Endodermal cell (in vitro differentiated cells): ENCODE results near the gene A3GALT2. TPM values are rescaled to one million over a fixed set of nuclear protein-coding genes. Genes with fewer than 3 reads are reported as not detected.

Experiments used
- DNase-seq: peaks from one replicate; pipeline ENCODE4 v3.0.0-alpha.2; 2017
- H3K27ac ChIP-seq: 2 replicates; pipeline ENCODE4 v1.5.1; 2013; ENCODE audit warnings: mild to moderate bottlenecking, low read depth, low read length, moderate library complexity
- H3K27me3 ChIP-seq: 2 replicates; pipeline ENCODE4 v1.6.1; 2013; ENCODE audit warnings: mild to moderate bottlenecking, low read length, moderate library complexity; ENCODE audit not compliant: insufficient read depth, control insufficient read depth, poor library complexity, severe bottlenecking
- H3K36me3 ChIP-seq: 2 replicates; pipeline ENCODE4 v1.7.0; 2013; ENCODE audit warnings: mild to moderate bottlenecking, low read length, moderate library complexity; ENCODE audit not compliant: control insufficient read depth, insufficient read depth
- H3K4me1 ChIP-seq: one replicate; pipeline ENCODE4 v1.7.0; 2013; ENCODE audit warnings: low read length; ENCODE audit not compliant: control insufficient read depth, insufficient read depth
- H3K4me3 ChIP-seq: 2 replicates; pipeline ENCODE4 v1.5.1; 2013; ENCODE audit warnings: mild to moderate bottlenecking, low read length, moderate library complexity
- H3K9ac ChIP-seq: 2 replicates; pipeline ENCODE4 v1.6.1; 2013; ENCODE audit warnings: mild to moderate bottlenecking, low read length, moderate library complexity; ENCODE audit not compliant: poor library complexity, severe bottlenecking; ENCODE audit errors: extremely low read depth
- H3K9me3 ChIP-seq: 2 replicates; pipeline ENCODE4 v1.6.1; 2013; ENCODE audit warnings: mild to moderate bottlenecking, low read length, moderate library complexity; ENCODE audit not compliant: control insufficient read depth
- H3K27ac Mint-ChIP-seq: 2 replicates; pipeline ENCODE4 v1.8.0; 2020; ENCODE audit warnings: mixed read lengths
- H3K27me3 Mint-ChIP-seq: 2 replicates; pipeline ENCODE4 v1.8.0; 2021; ENCODE audit warnings: mild to moderate bottlenecking, mixed read lengths; ENCODE audit not compliant: insufficient read depth
- H3K36me3 Mint-ChIP-seq: 2 replicates; pipeline ENCODE4 v1.8.0; 2020; ENCODE audit warnings: low read depth, mixed read lengths
- H3K4me1 Mint-ChIP-seq: 2 replicates; pipeline ENCODE4 v1.8.0; 2020; ENCODE audit warnings: mixed read lengths
- H3K4me3 Mint-ChIP-seq: 2 replicates; pipeline ENCODE4 v1.8.0; 2020; ENCODE audit warnings: mild to moderate bottlenecking, moderate library complexity, mixed read lengths
- H3K9me3 Mint-ChIP-seq: 2 replicates; pipeline ENCODE4 v1.8.0; 2020; ENCODE audit warnings: mild to moderate bottlenecking, mixed read lengths
- WGBS, 2 experiments: methylation state at CpG; one replicate each; pipeline versions ENCODE4 v1.1.5 to v1.1.7; 2013; ENCODE audit warnings: missing lambda C conversion rate in 2 of 2, mixed read lengths in 1 of 2; ENCODE audit not compliant: insufficient coverage in 1 of 2, insufficient read length in 1 of 2; 5-methylcytosine and 5-hydroxymethylcytosine counted together
- total RNA-seq, 2 donors: library from RNA; stranded (reverse); fragmentation: NEBNext Ultra II Directional in 1 of 2; extraction: Animal tissue kit (Norgen Biotek cat#: 25700) in 1 of 2; gene quantifications; 2 replicates in 1 of 2; 3 replicates in 1 of 2; pipeline ENCODE4 v1.2.1, GENCODE V29; 2021
- TF ChIP-seq, protein P1 (sequence below): fragments of 200-600 bp; sonication (generic); conservative IDR thresholded peaks from 2 replicates; pipeline ENCODE4 v1.5.0; 2021; ENCODE audit warnings: antibody characterized with exemption, mild to moderate bottlenecking

A3GALT2 gene
- total RNA-seq, 2 donors from 2014 or later = not detected

DNA sequence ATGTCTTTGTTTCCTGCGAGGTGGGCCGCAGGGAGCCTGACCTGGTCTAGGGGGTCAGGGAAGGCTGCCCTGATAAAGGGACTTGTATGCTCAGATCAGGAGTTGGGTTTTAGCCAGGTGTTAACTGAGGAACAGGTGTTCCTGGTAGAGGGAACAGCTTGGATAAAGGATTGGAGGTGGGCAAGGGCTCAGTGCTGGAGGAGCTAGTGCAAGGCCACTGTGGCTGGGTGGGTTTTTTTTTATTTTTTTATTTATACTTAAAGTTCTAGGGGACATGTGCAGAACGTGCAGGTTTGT lies 31.1 kb downstream of the A3GALT2 start:
- no peak overlapping the region for H3K9ac ChIP-seq
- WGBS, 2 experiments = 92 to 94% methylated on average over 2 to 3 of the region's 3 CpGs

DNA sequence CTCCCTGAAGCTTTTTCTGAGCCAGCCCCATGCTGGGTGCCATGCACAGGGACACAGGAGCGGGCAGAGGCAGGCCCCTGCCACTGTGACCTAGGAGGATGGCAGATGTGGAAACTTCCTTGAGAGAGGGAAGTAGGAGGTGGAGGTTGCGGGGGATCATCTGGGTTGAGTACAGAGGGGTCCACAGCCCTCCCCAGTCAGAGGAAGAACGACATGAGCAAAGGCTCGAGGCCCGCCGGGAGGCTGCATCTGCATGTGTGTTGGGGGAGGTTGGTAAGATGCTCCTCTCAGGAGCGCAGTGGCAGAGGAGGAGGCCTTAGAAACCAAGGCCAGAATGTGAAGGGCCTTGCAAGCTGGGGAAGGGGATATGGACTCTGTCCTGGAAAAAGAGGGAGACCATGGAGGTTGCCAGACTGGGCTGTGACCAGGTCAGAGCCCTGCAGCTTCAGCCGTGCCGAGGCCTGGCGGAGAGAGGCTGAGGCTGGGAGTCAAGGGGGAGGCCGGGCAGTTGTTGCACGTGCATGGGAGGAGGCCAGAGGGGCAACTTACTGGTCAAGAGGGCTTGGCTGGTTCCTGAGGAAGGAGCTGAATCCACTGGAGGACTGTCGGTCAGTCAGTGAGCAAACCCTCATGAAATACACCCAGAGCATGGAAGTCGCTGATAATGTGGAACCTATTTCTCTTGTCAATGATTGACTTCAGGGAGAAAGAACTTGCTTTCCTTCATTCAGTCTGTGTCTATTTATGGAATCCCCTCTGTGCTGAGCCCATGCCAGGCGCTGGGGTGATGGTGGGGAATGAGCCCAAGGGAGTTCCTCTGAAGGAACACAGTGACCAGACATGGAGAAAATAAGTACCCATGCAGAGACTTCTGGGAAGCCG lies 31.7 kb downstream of the A3GALT2 start:
- Mint-ChIP-seq H3K9me3 (peaks cover 7% of the 10 kb centered on the region), H3K36me3 (peaks cover 44% of the 10 kb centered on the region), H3K27ac (no peak overlapping the region), H3K27me3 (no peaks in the 10 kb centered on the region), H3K4me1 (peaks cover 9% of the 10 kb centered on the region), H3K4me3 (no peak overlapping the region)
- H3K9ac ChIP-seq = no peak overlapping the region
- H3K9me3 ChIP-seq = no peaks in the 10 kb centered on the region
- H3K27me3 ChIP-seq = no peaks in the 10 kb centered on the region
- peaks cover 45% of the 10 kb centered on the region for H3K36me3 ChIP-seq
- no peak overlapping the region for H3K4me3 ChIP-seq
- H3K27ac ChIP-seq = no peak overlapping the region
- WGBS, 2 experiments = 93 to 100% methylated on average over 5 to 16 of the region's 16 CpGs
- DNase-seq = no peak
- TF ChIP-seq, protein P1, sequence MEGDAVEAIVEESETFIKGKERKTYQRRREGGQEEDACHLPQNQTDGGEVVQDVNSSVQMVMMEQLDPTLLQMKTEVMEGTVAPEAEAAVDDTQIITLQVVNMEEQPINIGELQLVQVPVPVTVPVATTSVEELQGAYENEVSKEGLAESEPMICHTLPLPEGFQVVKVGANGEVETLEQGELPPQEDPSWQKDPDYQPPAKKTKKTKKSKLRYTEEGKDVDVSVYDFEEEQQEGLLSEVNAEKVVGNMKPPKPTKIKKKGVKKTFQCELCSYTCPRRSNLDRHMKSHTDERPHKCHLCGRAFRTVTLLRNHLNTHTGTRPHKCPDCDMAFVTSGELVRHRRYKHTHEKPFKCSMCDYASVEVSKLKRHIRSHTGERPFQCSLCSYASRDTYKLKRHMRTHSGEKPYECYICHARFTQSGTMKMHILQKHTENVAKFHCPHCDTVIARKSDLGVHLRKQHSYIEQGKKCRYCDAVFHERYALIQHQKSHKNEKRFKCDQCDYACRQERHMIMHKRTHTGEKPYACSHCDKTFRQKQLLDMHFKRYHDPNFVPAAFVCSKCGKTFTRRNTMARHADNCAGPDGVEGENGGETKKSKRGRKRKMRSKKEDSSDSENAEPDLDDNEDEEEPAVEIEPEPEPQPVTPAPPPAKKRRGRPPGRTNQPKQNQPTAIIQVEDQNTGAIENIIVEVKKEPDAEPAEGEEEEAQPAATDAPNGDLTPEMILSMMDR = no peak
- H3K4me1 ChIP-seq = no peaks in the 10 kb centered on the region

More for the DNA sequence above, 31.1 kb downstream of the A3GALT2 start:
- no peaks in the 10 kb centered on the region for H3K27me3 Mint-ChIP-seq
- Histone ChIP-seq H3K4me3 (no peak overlapping the region), H3K36me3 (peaks cover 42% of the 10 kb centered on the region), H3K27me3 (no peaks in the 10 kb centered on the region), H3K4me1 (no peaks in the 10 kb centered on the region), H3K9me3 (no peaks in the 10 kb centered on the region), H3K27ac (no peak overlapping the region)
- no peak overlapping the region for H3K27ac Mint-ChIP-seq
- H3K4me1 Mint-ChIP-seq = peaks cover 9% of the 10 kb centered on the region
- H3K9me3 Mint-ChIP-seq = peaks cover 7% of the 10 kb centered on the region
- no peak for DNase-seq
- H3K4me3 Mint-ChIP-seq = no peak overlapping the region
- peaks cover 41% of the 10 kb centered on the region for H3K36me3 Mint-ChIP-seq
- TF ChIP-seq, protein P1 = no peak

DNA sequence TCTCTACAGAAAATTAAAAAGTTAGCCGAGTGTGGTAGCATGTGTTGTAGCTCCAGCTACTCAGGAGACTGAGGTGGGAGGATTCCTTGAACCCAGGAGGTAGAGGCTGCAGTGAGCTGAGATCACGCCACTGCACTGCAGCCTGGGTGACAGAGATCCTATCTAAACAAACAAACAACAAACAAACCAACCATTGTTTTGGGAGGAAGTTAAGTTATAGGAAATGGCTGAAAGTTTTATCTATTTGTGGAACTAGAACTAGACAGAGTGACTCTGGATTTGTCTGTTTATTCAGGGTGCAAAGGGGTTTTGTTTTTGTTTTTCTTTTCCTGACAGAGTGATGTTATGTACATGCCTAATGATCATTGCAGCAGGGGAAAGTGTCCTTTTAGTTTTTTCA lies 33.6 kb downstream of the A3GALT2 start:
- TF ChIP-seq, protein P1 = no peak
- H3K9me3 Mint-ChIP-seq = peaks cover 7% of the 10 kb centered on the region

More for the DNA sequence above, 33.6 kb downstream of the A3GALT2 start:
- no peak for DNase-seq
- peaks cover 49% of the 10 kb centered on the region for H3K36me3 Mint-ChIP-seq
- no peak overlapping the region for H3K4me3 Mint-ChIP-seq
- no peaks in the 10 kb centered on the region for H3K4me1 ChIP-seq
- peaks cover 42% of the 10 kb centered on the region for H3K36me3 ChIP-seq
- H3K27me3 Mint-ChIP-seq = no peaks in the 10 kb centered on the region
- 82 to 94% methylated on average over 1 of the region's 2 CpGs for WGBS, 2 experiments
- H3K4me1 Mint-ChIP-seq = peaks cover 9% of the 10 kb centered on the region
- H3K27ac ChIP-seq = no peak overlapping the region
- no peaks in the 10 kb centered on the region for H3K27me3 ChIP-seq
- H3K9ac ChIP-seq = no peak overlapping the region
- no peaks in the 10 kb centered on the region for H3K9me3 ChIP-seq
- H3K27ac Mint-ChIP-seq = no peak overlapping the region
- no peak overlapping the region for H3K4me3 ChIP-seq
